Osteoblast (primary cell): Measurements from ENCODE around the gene AP4E1. TPM values are rescaled to one million over a fixed set of nuclear protein-coding genes. Genes with fewer than 3 reads are reported as not detected.

Source experiments
- DNase-seq: peaks from one replicate; pipeline ENCODE4 v3.0.0; 2011; ENCODE audit warnings: low spot score, mixed read lengths; ENCODE audit not compliant: insufficient read length; ENCODE audit errors: missing footprints
- H2AFZ ChIP-seq: 2 replicates; pipeline ENCODE4 v1.6.0; 2011; ENCODE audit warnings: mild to moderate bottlenecking, low read length
- H3K27ac ChIP-seq: 2 replicates; pipeline ENCODE4 v1.5.1; 2011; ENCODE audit warnings: mild to moderate bottlenecking, low read depth, low read length, moderate library complexity
- H3K27me3 ChIP-seq: 2 replicates; pipeline ENCODE4 v1.6.0; 2012; ENCODE audit warnings: mild to moderate bottlenecking, control low read depth, inconsistent platforms, low read length, moderate library complexity; ENCODE audit not compliant: insufficient read depth
- H3K36me3 ChIP-seq: 2 replicates; pipeline ENCODE4 v1.5.1; 2011; ENCODE audit warnings: mild to moderate bottlenecking, low read length, control low read depth, moderate library complexity; ENCODE audit not compliant: insufficient read depth
- H3K4me1 ChIP-seq: 2 replicates; pipeline ENCODE4 v1.5.1; 2011; ENCODE audit warnings: mild to moderate bottlenecking, low read length, control low read depth, moderate library complexity; ENCODE audit not compliant: insufficient read depth
- H3K4me2 ChIP-seq: 2 replicates; pipeline ENCODE4 v1.6.0; 2011; ENCODE audit warnings: mild to moderate bottlenecking, low read length; ENCODE audit not compliant: insufficient read depth
- H3K4me3 ChIP-seq: fragments of 200-600 bp; sonication (generic); 3 replicates; pipeline ENCODE4 v1.5.1; 2012; ENCODE audit warnings: mild to moderate bottlenecking, low read length, inconsistent platforms; ENCODE audit not compliant: insufficient read depth
- H3K79me2 ChIP-seq: 2 replicates; pipeline ENCODE4 v1.6.0; 2012; ENCODE audit warnings: mild to moderate bottlenecking, low read length, control low read depth, inconsistent platforms; ENCODE audit not compliant: insufficient read depth
- H3K9me3 ChIP-seq: 2 replicates; pipeline ENCODE4 v1.5.1; 2011; ENCODE audit warnings: low read depth, low read length, control low read depth
- H4K20me1 ChIP-seq: 2 replicates; pipeline ENCODE4 v1.6.0; 2012; ENCODE audit warnings: mild to moderate bottlenecking, low read length, control low read depth; ENCODE audit not compliant: insufficient read depth
- CTCF ChIP-seq: IDR thresholded peaks from 2 replicates; pipeline ENCODE4 v1.5.1; 2011; ENCODE audit warnings: mild to moderate bottlenecking, low read depth, low read length, moderate library complexity; ENCODE audit errors: extremely low read depth
- total RNA-seq: library from RNA; depleted of rRNA; stranded (reverse); fragments of >200 nt; gene quantifications from 2 replicates; pipeline ENCODE4 v1.2.3, GENCODE V29; 2012

Gene AP4E1
- total RNA-seq, 1 donor: 19.2 TPM

GRCh38 chr15:50925281-50925680 is 16.8 kb downstream of the AP4E1 start:
- TF ChIP-seq CTCF: no peak
- H3K79me2 ChIP-seq: peaks cover 8% of the 10 kb centered on the region
- H3K4me1 ChIP-seq: no peaks in the 10 kb centered on the region
- no peak overlapping the region for H3K27ac ChIP-seq
- H3K27me3 ChIP-seq: no peaks in the 10 kb centered on the region
- no peak overlapping the region for H3K4me3 ChIP-seq
- H2AFZ ChIP-seq: no peak overlapping the region
- peaks cover 43% of the 10 kb centered on the region for H3K36me3 ChIP-seq
- no peak for DNase-seq
- no peak overlapping the region for H3K4me2 ChIP-seq
- no peaks in the 10 kb centered on the region for H4K20me1 ChIP-seq
- H3K9me3 ChIP-seq: no peaks in the 10 kb centered on the region

GRCh38 chr15:50929062-50929461 is 20.6 kb downstream of the AP4E1 start:
- no peak for DNase-seq
- no peaks in the 10 kb centered on the region for H3K9me3 ChIP-seq
- no peaks in the 10 kb centered on the region for H3K4me1 ChIP-seq
- no peak for TF ChIP-seq CTCF
- H2AFZ ChIP-seq: no peak overlapping the region
- H3K36me3 ChIP-seq: peaks cover 51% of the 10 kb centered on the region
- no peaks in the 10 kb centered on the region for H3K79me2 ChIP-seq
- no peak overlapping the region for H3K4me3 ChIP-seq
- H3K4me2 ChIP-seq: no peak overlapping the region
- H4K20me1 ChIP-seq: no peaks in the 10 kb centered on the region
- H3K27me3 ChIP-seq: no peaks in the 10 kb centered on the region
- no peak overlapping the region for H3K27ac ChIP-seq

GRCh38 chr15:50930792-50931191 is 22.3 kb downstream of the AP4E1 start:
- H3K36me3 ChIP-seq: peaks cover 41% of the 10 kb centered on the region
- H3K27me3 ChIP-seq: no peaks in the 10 kb centered on the region

GRCh38 chr15:50933341-50933740 is 24.9 kb downstream of the AP4E1 start:
- Histone ChIP-seq H3K36me3 (peaks cover 26% of the 10 kb centered on the region), H3K4me3 (no peak overlapping the region), H3K27me3 (no peaks in the 10 kb centered on the region), H3K9me3 (no peaks in the 10 kb centered on the region), H3K4me1 (no peaks in the 10 kb centered on the region), H4K20me1 (no peaks in the 10 kb centered on the region), H3K27ac (no peak overlapping the region), H2AFZ (no peak overlapping the region), H3K79me2 (no peaks in the 10 kb centered on the region), H3K4me2 (no peak overlapping the region)
- TF ChIP-seq CTCF: no peak
- no peak for DNase-seq

More at GRCh38 chr15:50930792-50931191, 22.3 kb downstream of the AP4E1 start:
- H3K4me3 ChIP-seq: no peak overlapping the region
- H3K9me3 ChIP-seq: no peaks in the 10 kb centered on the region
- no peaks in the 10 kb centered on the region for H3K79me2 ChIP-seq
- DNase-seq: no peak
- H2AFZ ChIP-seq: no peak overlapping the region
- TF ChIP-seq CTCF: no peak
- H3K4me1 ChIP-seq: no peaks in the 10 kb centered on the region
- no peak overlapping the region for H3K27ac ChIP-seq
- H4K20me1 ChIP-seq: no peaks in the 10 kb centered on the region
- H3K4me2 ChIP-seq: no peak overlapping the region
